ENCODE data around the gene RPRD1B.

Gene RPRD1B

GRCh38 chr20:38044685-38045084, 11.1 kb downstream of the RPRD1B start:
- H3K9ac ChIP-seq (ENCODE audit: low read depth, low read length, poor library complexity, severe bottlenecking): no peak overlapping the region
- peaks cover 86% of the 10 kb centered on the region for H3K79me2 ChIP-seq (ENCODE audit: insufficient read depth, low read length)
- no peaks in the 10 kb centered on the region for H3K9me3 ChIP-seq (ENCODE audit: insufficient read depth, low read depth, low read length)
- H3K9me2 ChIP-seq (replicated peaks; ENCODE audit: low read depth, low read length): no peaks in the 10 kb centered on the region
- H3K27me3 ChIP-seq (ENCODE audit: insufficient read depth, low read length, poor library complexity, severe bottlenecking): no peaks in the 10 kb centered on the region
- peaks cover 49% of the 10 kb centered on the region for H4K20me1 ChIP-seq (ENCODE audit: insufficient read depth, low read length, poor library complexity, severe bottlenecking)
- H2AFZ ChIP-seq (ENCODE audit: low read length): no peak overlapping the region
- no peak overlapping the region for H3K4me3 ChIP-seq (ENCODE audit: low read length, poor library complexity, severe bottlenecking)
- no peaks in the 10 kb centered on the region for H3F3A ChIP-seq (ENCODE audit: low read depth)
- H3K4me1 ChIP-seq (ENCODE audit: insufficient read depth, low read length, poor library complexity, severe bottlenecking): peaks cover 11% of the 10 kb centered on the region
- no peak for TF ChIP-seq CTCF (conservative IDR thresholded peaks at IDR 0.05; ENCODE audit: low read length)
- no peak for TF ChIP-seq EZH2phosphoT487 (IDR thresholded peaks at IDR 0.05; ENCODE audit: borderline replicate concordance)
- no peak overlapping the region for H3K4me2 ChIP-seq (ENCODE audit: low read depth, low read length, poor library complexity, severe bottlenecking)
- peaks cover 72% of the 10 kb centered on the region; the same call in 1 of the 2 replicates for H3K36me3 ChIP-seq (ENCODE audit: insufficient read depth, low read length)

- H3K9me3 ChIP-seq (ENCODE audit: insufficient read depth, low read depth, low read length): no peaks in the 10 kb centered on the region
- TF ChIP-seq CTCF (conservative IDR thresholded peaks at IDR 0.05; ENCODE audit: low read length) (no peak), EZH2phosphoT487 (IDR thresholded peaks at IDR 0.05; ENCODE audit: borderline replicate concordance) (no peak)
- H3K27me3 ChIP-seq (ENCODE audit: insufficient read depth, low read length, poor library complexity, severe bottlenecking): no peaks in the 10 kb centered on the region
- H3K4me1 ChIP-seq (ENCODE audit: insufficient read depth, low read length, poor library complexity, severe bottlenecking): peaks cover under 1% of the 10 kb centered on the region
- H3K4me2 ChIP-seq (ENCODE audit: low read depth, low read length, poor library complexity, severe bottlenecking): no peak overlapping the region
- peaks cover 74% of the 10 kb centered on the region; the same call in 1 of the 2 replicates for H3K36me3 ChIP-seq (ENCODE audit: insufficient read depth, low read length)
- no peaks in the 10 kb centered on the region for H3F3A ChIP-seq (ENCODE audit: low read depth)
- H3K79me2 ChIP-seq (ENCODE audit: insufficient read depth, low read length): peaks cover 81% of the 10 kb centered on the region
- H4K20me1 ChIP-seq (ENCODE audit: insufficient read depth, low read length, poor library complexity, severe bottlenecking): peaks cover 45% of the 10 kb centered on the region
- H2AFZ ChIP-seq (ENCODE audit: low read length): no peak overlapping the region
- no peak overlapping the region for H3K9ac ChIP-seq (ENCODE audit: low read depth, low read length, poor library complexity, severe bottlenecking)
- H3K9me2 ChIP-seq (replicated peaks; ENCODE audit: low read depth, low read length): no peaks in the 10 kb centered on the region
- H3K4me3 ChIP-seq (ENCODE audit: low read length, poor library complexity, severe bottlenecking): no peak overlapping the region
Observed at GRCh38 chr20:38046572-38046971, 13.0 kb downstream of the RPRD1B start.

DNA sequence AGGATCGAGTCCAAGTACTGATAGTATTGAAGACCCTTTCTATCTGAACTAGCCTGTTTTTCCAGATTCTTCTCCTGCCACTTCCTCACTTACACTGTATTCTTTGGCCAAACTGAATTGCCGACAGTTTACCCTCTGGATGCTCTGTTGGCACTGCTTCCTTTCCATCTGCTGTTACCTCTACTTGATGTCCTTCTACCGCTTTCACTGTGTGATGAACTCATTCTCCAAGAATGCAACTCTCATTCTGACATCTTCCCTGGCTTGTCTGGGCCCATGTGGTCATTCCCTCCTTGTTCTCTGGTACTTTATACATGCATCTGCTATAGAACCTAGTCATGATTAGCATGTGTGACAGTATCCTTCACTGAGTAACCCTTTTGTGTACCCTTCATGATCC, 16.3 kb downstream of the RPRD1B start:
- Histone ChIP-seq H3K9me3 (ENCODE audit: insufficient read depth, low read depth, low read length) (no peaks in the 10 kb centered on the region), H2AFZ (ENCODE audit: low read length) (no peak overlapping the region), H3K36me3 (ENCODE audit: insufficient read depth, low read length) (peaks cover 62% of the 10 kb centered on the region; the same call in 1 of the 2 replicates), H3K27me3 (ENCODE audit: insufficient read depth, low read length, poor library complexity, severe bottlenecking) (no peaks in the 10 kb centered on the region), H4K20me1 (ENCODE audit: insufficient read depth, low read length, poor library complexity, severe bottlenecking) (peaks cover 36% of the 10 kb centered on the region), H3K9ac (ENCODE audit: low read depth, low read length, poor library complexity, severe bottlenecking) (no peak overlapping the region), H3F3A (ENCODE audit: low read depth) (no peaks in the 10 kb centered on the region), H3K4me1 (ENCODE audit: insufficient read depth, low read length, poor library complexity, severe bottlenecking) (no peaks in the 10 kb centered on the region), H3K79me2 (ENCODE audit: insufficient read depth, low read length) (peaks cover 74% of the 10 kb centered on the region), H3K4me2 (ENCODE audit: low read depth, low read length, poor library complexity, severe bottlenecking) (no peak overlapping the region), H3K4me3 (ENCODE audit: low read length, poor library complexity, severe bottlenecking) (no peak overlapping the region), H3K9me2 (replicated peaks; ENCODE audit: low read depth, low read length) (no peaks in the 10 kb centered on the region)
- TF ChIP-seq CTCF (conservative IDR thresholded peaks at IDR 0.05; ENCODE audit: low read length) (no peak), EZH2phosphoT487 (IDR thresholded peaks at IDR 0.05; ENCODE audit: borderline replicate concordance) (no peak)
